Measurements from ENCODE around the gene NOPCHAP1.

Gene NOPCHAP1

DNA sequence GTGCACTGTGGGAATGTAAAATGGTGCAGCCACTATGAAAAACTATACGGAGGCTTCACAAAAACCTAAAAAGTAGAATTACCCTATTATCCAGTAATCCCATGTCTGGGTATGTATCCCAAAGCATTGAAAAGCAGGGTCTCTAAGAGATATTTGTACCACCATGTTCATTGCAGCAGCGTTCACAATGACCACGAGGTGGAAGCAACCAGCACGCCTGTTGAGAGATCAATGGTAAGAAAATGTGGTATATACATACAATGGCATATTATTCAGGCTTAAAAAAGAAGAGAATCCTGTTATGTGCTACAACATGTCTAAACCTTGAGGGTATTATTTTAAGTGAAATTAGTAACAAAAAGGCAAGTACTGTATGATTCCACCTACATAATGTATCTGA, 910 bp upstream of the NOPCHAP1 start:
- Histone ChIP-seq H3K27me3 (ENCODE audit: insufficient read depth, insufficient read length) (no peaks in the 10 kb centered on the region), H3K9me3 (ENCODE audit: insufficient read depth, low read length) (peaks cover 11% of the 10 kb centered on the region; the same call in 1 of the 2 replicates), H3K36me3 (ENCODE audit: insufficient read depth, insufficient read length, low read length) (peaks cover 22% of the 10 kb centered on the region), H3K4me1 (ENCODE audit: insufficient read depth, insufficient read length) (no peaks in the 10 kb centered on the region), H3K4me3 (ENCODE audit: insufficient read length, low read depth) (no peak overlapping the region), H3K9ac (ENCODE audit: insufficient read length, low read depth) (no peak overlapping the region)
- no peak for TF ChIP-seq ZNF274 (IDR thresholded peaks at IDR 0.05; ENCODE audit: low read depth, low read length)
- no peak for TF ChIP-seq YY1 (IDR thresholded peaks at IDR 0.05; ENCODE audit: insufficient read depth, insufficient read length)
- TF ChIP-seq SUZ12 (IDR thresholded peaks at IDR 0.05; ENCODE audit: extremely low read depth, insufficient read depth, insufficient read length), result no peak
- no peak for DNase-seq (ENCODE audit: low read depth, low spot score)

- H3K9me3 ChIP-seq (ENCODE audit: insufficient read depth, low read length), result peaks cover 11% of the 10 kb centered on the region; the same call in 1 of the 2 replicates
- no peak overlapping the region for H3K9ac ChIP-seq (ENCODE audit: insufficient read length, low read depth)
- TF ChIP-seq YY1 (IDR thresholded peaks at IDR 0.05; ENCODE audit: insufficient read depth, insufficient read length) (no peak), ZNF274 (IDR thresholded peaks at IDR 0.05; ENCODE audit: low read depth, low read length) (no peak), SUZ12 (IDR thresholded peaks at IDR 0.05; ENCODE audit: extremely low read depth, insufficient read depth, insufficient read length) (no peak)
- H3K27me3 ChIP-seq (ENCODE audit: insufficient read depth, insufficient read length), result no peaks in the 10 kb centered on the region
- peaks cover 74% of the 10 kb centered on the region for H3K36me3 ChIP-seq (ENCODE audit: insufficient read depth, insufficient read length, low read length)
- no peaks in the 10 kb centered on the region for H3K4me1 ChIP-seq (ENCODE audit: insufficient read depth, insufficient read length)
- no peak overlapping the region for H3K4me3 ChIP-seq (ENCODE audit: insufficient read length, low read depth)
- no peak for DNase-seq (ENCODE audit: low read depth, low spot score)
These were observed 4.8 kb downstream of the NOPCHAP1 start for GRCh38 chr12:104990950-104991349.

DNA sequence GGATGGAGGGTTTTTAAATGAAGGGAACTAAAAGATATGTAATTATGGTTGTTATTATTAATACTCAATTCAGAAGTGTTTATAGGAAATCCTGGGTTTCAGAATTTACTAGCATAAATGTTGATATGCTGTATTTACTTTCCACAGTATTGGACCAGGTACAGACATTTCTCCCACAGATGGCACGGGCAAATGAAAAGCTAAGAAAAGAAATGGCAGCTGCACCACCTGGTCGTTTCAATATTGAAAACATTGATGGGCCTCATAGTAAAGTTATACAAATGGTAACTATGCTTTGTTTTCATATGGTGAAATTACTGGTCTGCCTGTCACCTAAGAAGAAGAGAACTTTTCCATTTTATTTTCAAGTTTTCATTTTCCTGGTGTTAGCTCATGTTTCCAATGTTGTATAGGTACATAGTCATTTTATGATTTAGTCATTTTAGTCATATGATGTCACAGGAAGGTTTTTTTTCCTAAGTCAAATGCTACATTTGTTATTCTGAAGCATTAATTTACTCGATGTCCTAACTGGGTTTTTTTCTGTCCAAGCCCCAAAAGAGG, 5.5 kb downstream of the NOPCHAP1 start:
- no peak overlapping the region for H3K9ac ChIP-seq (ENCODE audit: insufficient read length, low read depth)
- no peak for DNase-seq (ENCODE audit: low read depth, low spot score)
- H3K27me3 ChIP-seq (ENCODE audit: insufficient read depth, insufficient read length), result no peaks in the 10 kb centered on the region
- TF ChIP-seq SUZ12 (IDR thresholded peaks at IDR 0.05; ENCODE audit: extremely low read depth, insufficient read depth, insufficient read length) (no peak), YY1 (IDR thresholded peaks at IDR 0.05; ENCODE audit: insufficient read depth, insufficient read length) (no peak), ZNF274 (IDR thresholded peaks at IDR 0.05; ENCODE audit: low read depth, low read length) (no peak)
- no peak overlapping the region for H3K4me3 ChIP-seq (ENCODE audit: insufficient read length, low read depth)
- H3K9me3 ChIP-seq (ENCODE audit: insufficient read depth, low read length), result peaks cover 11% of the 10 kb centered on the region; the same call in 1 of the 2 replicates
- H3K36me3 ChIP-seq (ENCODE audit: insufficient read depth, insufficient read length, low read length), result peaks cover 80% of the 10 kb centered on the region
- no peaks in the 10 kb centered on the region for H3K4me1 ChIP-seq (ENCODE audit: insufficient read depth, insufficient read length)

- Histone ChIP-seq H3K36me3 (ENCODE audit: insufficient read depth, insufficient read length, low read length) (peaks cover 86% of the 10 kb centered on the region), H3K9me3 (ENCODE audit: insufficient read depth, low read length) (peaks cover 3% of the 10 kb centered on the region; the same call in 1 of the 2 replicates), H3K27me3 (ENCODE audit: insufficient read depth, insufficient read length) (no peaks in the 10 kb centered on the region), H3K9ac (ENCODE audit: insufficient read length, low read depth) (no peak overlapping the region), H3K4me3 (ENCODE audit: insufficient read length, low read depth) (no peak overlapping the region), H3K4me1 (ENCODE audit: insufficient read depth, insufficient read length) (no peaks in the 10 kb centered on the region)
- no peak for DNase-seq (ENCODE audit: low read depth, low spot score)
- TF ChIP-seq ZNF274 (IDR thresholded peaks at IDR 0.05; ENCODE audit: low read depth, low read length) (no peak), YY1 (IDR thresholded peaks at IDR 0.05; ENCODE audit: insufficient read depth, insufficient read length) (no peak), SUZ12 (IDR thresholded peaks at IDR 0.05; ENCODE audit: extremely low read depth, insufficient read depth, insufficient read length) (no peak)
These were observed 8.2 kb downstream of the NOPCHAP1 start for GRCh38 chr12:104994336-104994735.

DNA sequence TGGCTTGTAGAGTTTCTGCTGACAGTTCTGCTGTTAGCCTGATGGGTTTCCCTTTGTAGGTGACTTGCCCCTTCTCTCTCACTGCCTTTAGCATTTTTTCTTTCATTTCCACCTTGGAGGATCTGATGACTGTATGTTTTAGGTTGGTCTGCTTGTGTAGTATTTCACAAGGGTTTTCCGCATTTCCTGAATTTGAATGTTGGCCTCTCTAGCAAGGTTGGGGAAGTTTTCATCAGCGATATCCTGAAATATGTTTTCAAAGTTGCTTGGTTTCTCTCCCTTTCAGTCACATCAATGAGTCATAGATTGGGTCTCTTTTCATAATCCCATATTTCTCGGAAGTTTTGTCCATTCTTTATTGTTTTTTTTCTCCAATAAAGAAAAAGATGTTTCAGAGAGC, 11.4 kb downstream of the NOPCHAP1 start:
- no peaks in the 10 kb centered on the region for H3K4me1 ChIP-seq (ENCODE audit: insufficient read depth, insufficient read length)
- no peak overlapping the region for H3K9ac ChIP-seq (ENCODE audit: insufficient read length, low read depth)
- TF ChIP-seq SUZ12 (IDR thresholded peaks at IDR 0.05; ENCODE audit: extremely low read depth, insufficient read depth, insufficient read length) (no peak), YY1 (IDR thresholded peaks at IDR 0.05; ENCODE audit: insufficient read depth, insufficient read length) (no peak), ZNF274 (IDR thresholded peaks at IDR 0.05; ENCODE audit: low read depth, low read length) (no peak)
- no peak overlapping the region for H3K4me3 ChIP-seq (ENCODE audit: insufficient read length, low read depth)
- H3K36me3 ChIP-seq (ENCODE audit: insufficient read depth, insufficient read length, low read length), result peaks cover 91% of the 10 kb centered on the region
- no peaks in the 10 kb centered on the region for H3K27me3 ChIP-seq (ENCODE audit: insufficient read depth, insufficient read length)
- 0 out of 2 replicates have a peak, but pooled peaks cover 5% of the 10 kb centered on the region for H3K9me3 ChIP-seq (ENCODE audit: insufficient read depth, low read length)
- DNase-seq (ENCODE audit: low read depth, low spot score), result no peak

DNA sequence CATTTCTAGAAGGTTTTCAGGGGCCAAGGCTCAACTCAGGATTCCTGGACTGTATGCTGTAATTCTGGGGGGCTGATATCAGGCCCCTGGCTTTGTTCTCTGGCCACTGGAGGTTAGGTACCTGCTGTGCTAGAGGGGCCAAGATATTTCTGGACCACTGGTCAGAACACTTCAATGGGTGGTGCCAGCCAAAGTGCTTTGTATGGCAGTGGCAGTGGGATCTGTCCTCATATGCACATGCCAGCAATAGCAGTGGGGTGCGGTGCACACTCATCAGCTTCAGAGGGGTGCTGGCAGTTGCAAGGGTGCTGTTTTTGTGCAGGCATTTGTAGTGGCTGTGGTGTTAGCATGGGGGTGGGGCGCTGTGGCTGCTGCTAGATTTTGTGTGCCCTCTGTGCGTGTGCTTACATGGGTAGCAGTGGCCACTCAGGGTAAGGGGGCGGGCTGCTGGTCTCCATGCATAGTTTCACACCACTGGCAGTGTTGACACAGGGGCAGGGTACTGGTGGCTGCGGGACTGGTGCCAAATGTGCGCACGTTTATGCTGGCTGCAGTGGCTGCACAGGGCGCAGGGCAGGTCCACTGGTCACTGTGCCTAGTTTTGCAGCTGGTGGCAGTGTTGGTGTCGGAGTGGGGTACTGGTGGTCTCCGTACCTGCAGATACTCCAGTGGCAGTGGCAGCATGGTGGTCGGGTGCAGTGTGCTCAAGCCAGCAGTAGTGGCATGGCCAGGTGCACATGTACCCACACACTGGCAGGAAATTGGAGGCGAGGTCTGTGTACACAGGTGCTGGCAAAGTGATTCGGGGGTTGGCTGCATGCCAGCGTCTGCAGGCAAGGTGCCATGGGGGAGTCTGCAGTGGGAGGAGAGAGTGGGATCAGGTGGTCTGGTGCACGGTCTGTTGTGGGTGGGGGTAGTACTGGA, 12.6 kb downstream of the NOPCHAP1 start:
- Histone ChIP-seq H3K4me1 (ENCODE audit: insufficient read depth, insufficient read length) (no peaks in the 10 kb centered on the region), H3K4me3 (ENCODE audit: insufficient read length, low read depth) (no peak overlapping the region), H3K9me3 (ENCODE audit: insufficient read depth, low read length) (0 out of 2 replicates have a peak, but pooled peaks cover 5% of the 10 kb centered on the region), H3K9ac (ENCODE audit: insufficient read length, low read depth) (no peak overlapping the region), H3K27me3 (ENCODE audit: insufficient read depth, insufficient read length) (no peaks in the 10 kb centered on the region), H3K36me3 (ENCODE audit: insufficient read depth, insufficient read length, low read length) (peaks cover 90% of the 10 kb centered on the region)
- TF ChIP-seq YY1 (IDR thresholded peaks at IDR 0.05; ENCODE audit: insufficient read depth, insufficient read length) (no peak), ZNF274 (IDR thresholded peaks at IDR 0.05; ENCODE audit: low read depth, low read length) (no peak), SUZ12 (IDR thresholded peaks at IDR 0.05; ENCODE audit: extremely low read depth, insufficient read depth, insufficient read length) (no peak)
- DNase-seq (ENCODE audit: low read depth, low spot score), result no peak

- 0 out of 2 replicates have a peak, but pooled peaks cover 5% of the 10 kb centered on the region for H3K9me3 ChIP-seq (ENCODE audit: insufficient read depth, low read length)
- no peak for TF ChIP-seq ZNF274 (IDR thresholded peaks at IDR 0.05; ENCODE audit: low read depth, low read length)
- TF ChIP-seq YY1 (IDR thresholded peaks at IDR 0.05; ENCODE audit: insufficient read depth, insufficient read length), result no peak
- no peak for TF ChIP-seq SUZ12 (IDR thresholded peaks at IDR 0.05; ENCODE audit: extremely low read depth, insufficient read depth, insufficient read length)
- no peak overlapping the region for H3K9ac ChIP-seq (ENCODE audit: insufficient read length, low read depth)
- no peaks in the 10 kb centered on the region for H3K4me1 ChIP-seq (ENCODE audit: insufficient read depth, insufficient read length)
- no peak for DNase-seq (ENCODE audit: low read depth, low spot score)
- no peak overlapping the region for H3K4me3 ChIP-seq (ENCODE audit: insufficient read length, low read depth)
- H3K27me3 ChIP-seq (ENCODE audit: insufficient read depth, insufficient read length), result no peaks in the 10 kb centered on the region
- peaks cover 92% of the 10 kb centered on the region for H3K36me3 ChIP-seq (ENCODE audit: insufficient read depth, insufficient read length, low read length)
These were observed 13.2 kb downstream of the NOPCHAP1 start for GRCh38 chr12:104999347-104999685.

All from NT2/D1 (cell line).